ENCODE measurements around the gene PCCA. TPM values are rescaled to one million over a fixed set of nuclear protein-coding genes. Genes with fewer than 3 reads are reported as not detected.

The PCCA gene
- total and polyA plus RNA-seq, 4 donors, result 30.1 to 160 (median 76.3) TPM

GRCh38 chr13:100179276-100179675 lies 90.4 kb downstream of the PCCA start:
- Histone ChIP-seq H3K4me1 (ENCODE audit: control insufficient read depth in 4 of 4, insufficient read depth in 4 of 4, low read length in 3 of 4) (peaks cover 2 to 26% (median 18%) of the 10 kb centered on the region in 4 donors), H3K9ac (ENCODE audit: low read depth in 1 of 2, low read length in 2 of 2) (no peak overlapping the region), H3K27me3 (ENCODE audit: control insufficient read depth in 4 of 4, insufficient read depth in 4 of 4, low read length in 3 of 4) (no peaks in the 10 kb centered on the region), H3K9me3 (ENCODE audit: control insufficient read depth in 4 of 4, low read length in 3 of 4) (no peaks in the 10 kb centered on the region), H3K27ac (ENCODE audit: low read depth in 1 of 2, low read length in 2 of 2) (no peak overlapping the region), H3K4me3 (ENCODE audit: low read depth in 1 of 3, low read length in 3 of 3) (no peak overlapping the region), H3K36me3 (ENCODE audit: control insufficient read depth in 4 of 4, insufficient read depth in 3 of 4, low read depth in 1 of 4, low read length in 3 of 4) (no peaks in the 10 kb centered on the region)
- DNase-seq (ENCODE audit: low spot score), result no peak
- WGBS, result 91% methylated on average over 3 of the region's 3 CpGs
- TF ChIP-seq EGR1 (IDR thresholded peaks at IDR 0.05; ENCODE audit: low read depth in 2 of 2) (no peak), NR2F2 (IDR thresholded peaks at IDR 0.05) (no peak), HNF4G (IDR thresholded peaks at IDR 0.05) (no peak), RAD21 (IDR thresholded peaks at IDR 0.05) (no peak), FOXA2 (IDR thresholded peaks at IDR 0.05) (no peak), JUND (IDR thresholded peaks at IDR 0.05) (no peak), GABPA (IDR thresholded peaks at IDR 0.05 in 1 of 2, conservative IDR thresholded peaks at IDR 0.05 in 1 of 2) (no peak), SP1 (IDR thresholded peaks at IDR 0.05) (no peak), YY1 (IDR thresholded peaks at IDR 0.05) (no peak), TAF1 (conservative IDR thresholded peaks at IDR 0.05) (no peak), REST (IDR thresholded peaks at IDR 0.05) (no peak), HNF4A (conservative IDR thresholded peaks at IDR 0.05) (no peak), FOXA1 (IDR thresholded peaks at IDR 0.05) (no peak), RXRA (IDR thresholded peaks at IDR 0.05) (no peak)
- TF ChIP-seq, protein P1, sequence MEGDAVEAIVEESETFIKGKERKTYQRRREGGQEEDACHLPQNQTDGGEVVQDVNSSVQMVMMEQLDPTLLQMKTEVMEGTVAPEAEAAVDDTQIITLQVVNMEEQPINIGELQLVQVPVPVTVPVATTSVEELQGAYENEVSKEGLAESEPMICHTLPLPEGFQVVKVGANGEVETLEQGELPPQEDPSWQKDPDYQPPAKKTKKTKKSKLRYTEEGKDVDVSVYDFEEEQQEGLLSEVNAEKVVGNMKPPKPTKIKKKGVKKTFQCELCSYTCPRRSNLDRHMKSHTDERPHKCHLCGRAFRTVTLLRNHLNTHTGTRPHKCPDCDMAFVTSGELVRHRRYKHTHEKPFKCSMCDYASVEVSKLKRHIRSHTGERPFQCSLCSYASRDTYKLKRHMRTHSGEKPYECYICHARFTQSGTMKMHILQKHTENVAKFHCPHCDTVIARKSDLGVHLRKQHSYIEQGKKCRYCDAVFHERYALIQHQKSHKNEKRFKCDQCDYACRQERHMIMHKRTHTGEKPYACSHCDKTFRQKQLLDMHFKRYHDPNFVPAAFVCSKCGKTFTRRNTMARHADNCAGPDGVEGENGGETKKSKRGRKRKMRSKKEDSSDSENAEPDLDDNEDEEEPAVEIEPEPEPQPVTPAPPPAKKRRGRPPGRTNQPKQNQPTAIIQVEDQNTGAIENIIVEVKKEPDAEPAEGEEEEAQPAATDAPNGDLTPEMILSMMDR (IDR thresholded peaks at IDR 0.05; ENCODE audit: low read depth, low read length, missing input control), result no peak
- TF ChIP-seq, protein P2, sequence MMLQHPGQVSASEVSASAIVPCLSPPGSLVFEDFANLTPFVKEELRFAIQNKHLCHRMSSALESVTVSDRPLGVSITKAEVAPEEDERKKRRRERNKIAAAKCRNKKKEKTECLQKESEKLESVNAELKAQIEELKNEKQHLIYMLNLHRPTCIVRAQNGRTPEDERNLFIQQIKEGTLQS (IDR thresholded peaks at IDR 0.05), result no peak
- TF ChIP-seq, protein P3, sequence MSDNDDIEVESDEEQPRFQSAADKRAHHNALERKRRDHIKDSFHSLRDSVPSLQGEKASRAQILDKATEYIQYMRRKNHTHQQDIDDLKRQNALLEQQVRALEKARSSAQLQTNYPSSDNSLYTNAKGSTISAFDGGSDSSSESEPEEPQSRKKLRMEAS (IDR thresholded peaks at IDR 0.05), result no peak
- TF ChIP-seq, protein P4, sequence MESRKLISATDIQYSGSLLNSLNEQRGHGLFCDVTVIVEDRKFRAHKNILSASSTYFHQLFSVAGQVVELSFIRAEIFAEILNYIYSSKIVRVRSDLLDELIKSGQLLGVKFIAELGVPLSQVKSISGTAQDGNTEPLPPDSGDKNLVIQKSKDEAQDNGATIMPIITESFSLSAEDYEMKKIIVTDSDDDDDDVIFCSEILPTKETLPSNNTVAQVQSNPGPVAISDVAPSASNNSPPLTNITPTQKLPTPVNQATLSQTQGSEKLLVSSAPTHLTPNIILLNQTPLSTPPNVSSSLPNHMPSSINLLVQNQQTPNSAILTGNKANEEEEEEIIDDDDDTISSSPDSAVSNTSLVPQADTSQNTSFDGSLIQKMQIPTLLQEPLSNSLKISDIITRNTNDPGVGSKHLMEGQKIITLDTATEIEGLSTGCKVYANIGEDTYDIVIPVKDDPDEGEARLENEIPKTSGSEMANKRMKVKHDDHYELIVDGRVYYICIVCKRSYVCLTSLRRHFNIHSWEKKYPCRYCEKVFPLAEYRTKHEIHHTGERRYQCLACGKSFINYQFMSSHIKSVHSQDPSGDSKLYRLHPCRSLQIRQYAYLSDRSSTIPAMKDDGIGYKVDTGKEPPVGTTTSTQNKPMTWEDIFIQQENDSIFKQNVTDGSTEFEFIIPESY (IDR thresholded peaks at IDR 0.05), result no peak

Measured in liver (tissue), 9 donors.